Measurements from ENCODE around the gene SPIRE1. TPM values are rescaled to one million over a fixed set of nuclear protein-coding genes. Genes with fewer than 3 reads are reported as not detected.

Gene SPIRE1
- polyA plus RNA-seq, 1 donor from 2014 or later: 22.2 TPM

DNA sequence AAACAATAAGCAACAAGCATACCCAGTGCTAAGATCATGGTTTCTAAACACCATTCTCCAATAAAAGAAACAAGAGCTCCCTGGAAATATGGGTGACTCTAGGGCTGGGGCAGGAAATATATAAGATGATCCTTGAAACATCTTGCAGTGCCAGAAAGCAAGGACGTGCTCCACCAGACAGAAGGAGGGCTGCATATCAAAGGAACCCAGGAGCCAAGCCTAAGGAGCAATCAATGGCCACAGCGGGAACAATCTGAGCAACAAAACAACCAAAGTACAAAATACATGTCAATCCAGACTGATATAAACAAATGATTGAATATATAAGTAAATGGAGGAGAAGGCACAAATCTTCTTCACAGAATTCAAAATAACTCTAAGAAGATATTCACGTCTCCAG lies 10.1 kb downstream of the SPIRE1 start:
- Histone ChIP-seq H4K20me1 (ENCODE audit: insufficient read depth) (no peaks in the 10 kb centered on the region), H3K4me2 (ENCODE audit: low read length) (no peak overlapping the region), H3K27ac (ENCODE audit: low read length) (no peak overlapping the region), H3K27me3 (ENCODE audit: insufficient read depth, low read depth, low read length) (no peaks in the 10 kb centered on the region), H3K79me2 (replicated peaks; ENCODE audit: insufficient read depth, low read length) (peaks cover 51% of the 10 kb centered on the region), H2AFZ (ENCODE audit: low read depth, low read length) (no peak overlapping the region), H3K36me3 (ENCODE audit: insufficient read depth, low read length) (no peaks in the 10 kb centered on the region), H3K9ac (ENCODE audit: low read length) (no peak overlapping the region), H3K4me3 (ENCODE audit: low read length) (no peak overlapping the region), H3K9me2 (ENCODE audit: insufficient read depth, low read length) (no peaks in the 10 kb centered on the region), H3F3A (ENCODE audit: insufficient read depth, low read length, poor library complexity, severe bottlenecking) (no peaks in the 10 kb centered on the region), H3K9me3 (ENCODE audit: low read length) (no peaks in the 10 kb centered on the region)
- TF ChIP-seq EP300 (conservative IDR thresholded peaks at IDR 0.05; ENCODE audit: poor library complexity, severe bottlenecking) (no peak), RAD21 (conservative IDR thresholded peaks at IDR 0.05) (no peak), MXI1 (conservative IDR thresholded peaks at IDR 0.05; ENCODE audit: poor library complexity, severe bottlenecking) (no peak), POLR2AphosphoS5 (IDR thresholded peaks at IDR 0.05) (no peak), EZH2 (IDR thresholded peaks at IDR 0.05; ENCODE audit: borderline replicate concordance, insufficient read depth, low read length, poor library complexity, severe bottlenecking) (no peak), SMC3 (conservative IDR thresholded peaks at IDR 0.05; ENCODE audit: poor library complexity) (no peak), TAF1 (IDR thresholded peaks at IDR 0.05; ENCODE audit: low read depth) (no peak)
- TF ChIP-seq, protein P1, sequence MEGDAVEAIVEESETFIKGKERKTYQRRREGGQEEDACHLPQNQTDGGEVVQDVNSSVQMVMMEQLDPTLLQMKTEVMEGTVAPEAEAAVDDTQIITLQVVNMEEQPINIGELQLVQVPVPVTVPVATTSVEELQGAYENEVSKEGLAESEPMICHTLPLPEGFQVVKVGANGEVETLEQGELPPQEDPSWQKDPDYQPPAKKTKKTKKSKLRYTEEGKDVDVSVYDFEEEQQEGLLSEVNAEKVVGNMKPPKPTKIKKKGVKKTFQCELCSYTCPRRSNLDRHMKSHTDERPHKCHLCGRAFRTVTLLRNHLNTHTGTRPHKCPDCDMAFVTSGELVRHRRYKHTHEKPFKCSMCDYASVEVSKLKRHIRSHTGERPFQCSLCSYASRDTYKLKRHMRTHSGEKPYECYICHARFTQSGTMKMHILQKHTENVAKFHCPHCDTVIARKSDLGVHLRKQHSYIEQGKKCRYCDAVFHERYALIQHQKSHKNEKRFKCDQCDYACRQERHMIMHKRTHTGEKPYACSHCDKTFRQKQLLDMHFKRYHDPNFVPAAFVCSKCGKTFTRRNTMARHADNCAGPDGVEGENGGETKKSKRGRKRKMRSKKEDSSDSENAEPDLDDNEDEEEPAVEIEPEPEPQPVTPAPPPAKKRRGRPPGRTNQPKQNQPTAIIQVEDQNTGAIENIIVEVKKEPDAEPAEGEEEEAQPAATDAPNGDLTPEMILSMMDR (IDR thresholded peaks at IDR 0.05; ENCODE audit: poor library complexity, severe bottlenecking): no peak
- TF ChIP-seq, protein P2, sequence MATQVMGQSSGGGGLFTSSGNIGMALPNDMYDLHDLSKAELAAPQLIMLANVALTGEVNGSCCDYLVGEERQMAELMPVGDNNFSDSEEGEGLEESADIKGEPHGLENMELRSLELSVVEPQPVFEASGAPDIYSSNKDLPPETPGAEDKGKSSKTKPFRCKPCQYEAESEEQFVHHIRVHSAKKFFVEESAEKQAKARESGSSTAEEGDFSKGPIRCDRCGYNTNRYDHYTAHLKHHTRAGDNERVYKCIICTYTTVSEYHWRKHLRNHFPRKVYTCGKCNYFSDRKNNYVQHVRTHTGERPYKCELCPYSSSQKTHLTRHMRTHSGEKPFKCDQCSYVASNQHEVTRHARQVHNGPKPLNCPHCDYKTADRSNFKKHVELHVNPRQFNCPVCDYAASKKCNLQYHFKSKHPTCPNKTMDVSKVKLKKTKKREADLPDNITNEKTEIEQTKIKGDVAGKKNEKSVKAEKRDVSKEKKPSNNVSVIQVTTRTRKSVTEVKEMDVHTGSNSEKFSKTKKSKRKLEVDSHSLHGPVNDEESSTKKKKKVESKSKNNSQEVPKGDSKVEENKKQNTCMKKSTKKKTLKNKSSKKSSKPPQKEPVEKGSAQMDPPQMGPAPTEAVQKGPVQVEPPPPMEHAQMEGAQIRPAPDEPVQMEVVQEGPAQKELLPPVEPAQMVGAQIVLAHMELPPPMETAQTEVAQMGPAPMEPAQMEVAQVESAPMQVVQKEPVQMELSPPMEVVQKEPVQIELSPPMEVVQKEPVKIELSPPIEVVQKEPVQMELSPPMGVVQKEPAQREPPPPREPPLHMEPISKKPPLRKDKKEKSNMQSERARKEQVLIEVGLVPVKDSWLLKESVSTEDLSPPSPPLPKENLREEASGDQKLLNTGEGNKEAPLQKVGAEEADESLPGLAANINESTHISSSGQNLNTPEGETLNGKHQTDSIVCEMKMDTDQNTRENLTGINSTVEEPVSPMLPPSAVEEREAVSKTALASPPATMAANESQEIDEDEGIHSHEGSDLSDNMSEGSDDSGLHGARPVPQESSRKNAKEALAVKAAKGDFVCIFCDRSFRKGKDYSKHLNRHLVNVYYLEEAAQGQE (IDR thresholded peaks at IDR 0.05; ENCODE audit: borderline replicate concordance): no peak

DNA sequence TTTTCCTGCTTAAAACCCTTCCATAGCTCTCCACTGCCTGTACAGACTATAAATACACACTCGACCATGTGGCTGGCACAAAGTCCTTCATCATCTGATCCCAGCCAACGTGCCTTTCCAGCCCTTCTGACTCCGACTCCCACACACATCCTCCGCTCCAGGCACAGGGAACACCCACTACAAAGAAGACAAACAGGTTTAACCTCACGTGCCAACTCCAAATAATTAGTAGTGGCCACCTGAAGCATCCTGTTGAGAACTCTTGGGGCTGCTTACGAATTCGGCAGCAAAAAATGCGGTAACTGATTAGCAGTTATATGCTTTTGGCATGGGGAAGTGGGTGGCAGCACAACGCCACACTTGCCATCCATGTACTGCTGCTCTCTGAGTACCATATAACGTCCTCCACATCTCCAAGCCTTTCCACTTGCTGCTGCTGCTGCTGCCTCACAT lies 12.1 kb downstream of the SPIRE1 start:
- H3K9me2 ChIP-seq (ENCODE audit: insufficient read depth, low read length): no peaks in the 10 kb centered on the region
- no peak overlapping the region for H3K27ac ChIP-seq (ENCODE audit: low read length)
- peaks cover 40% of the 10 kb centered on the region for H3K79me2 ChIP-seq (replicated peaks; ENCODE audit: insufficient read depth, low read length)
- no peak overlapping the region for H2AFZ ChIP-seq (ENCODE audit: low read depth, low read length)
- H3K9me3 ChIP-seq (ENCODE audit: low read length): no peaks in the 10 kb centered on the region
- no peaks in the 10 kb centered on the region for H3K36me3 ChIP-seq (ENCODE audit: insufficient read depth, low read length)
- H3K27me3 ChIP-seq (ENCODE audit: insufficient read depth, low read depth, low read length): no peaks in the 10 kb centered on the region
- TF ChIP-seq, protein P2 (IDR thresholded peaks at IDR 0.05; ENCODE audit: borderline replicate concordance): no peak
- TF ChIP-seq RAD21 (conservative IDR thresholded peaks at IDR 0.05) (no peak), MXI1 (conservative IDR thresholded peaks at IDR 0.05; ENCODE audit: poor library complexity, severe bottlenecking) (no peak), POLR2AphosphoS5 (IDR thresholded peaks at IDR 0.05) (no peak), TAF1 (IDR thresholded peaks at IDR 0.05; ENCODE audit: low read depth) (no peak)
- H3K4me2 ChIP-seq (ENCODE audit: low read length): no peak overlapping the region
- no peak overlapping the region for H3K9ac ChIP-seq (ENCODE audit: low read length)
- H4K20me1 ChIP-seq (ENCODE audit: insufficient read depth): no peaks in the 10 kb centered on the region
- H3F3A ChIP-seq (ENCODE audit: insufficient read depth, low read length, poor library complexity, severe bottlenecking): no peaks in the 10 kb centered on the region
- no peak overlapping the region for H3K4me3 ChIP-seq (ENCODE audit: low read length)

Measured in neural cell (in vitro differentiated cells).